Activated CD8-positive, alpha-beta memory T cell treated with anti-CD3 and anti-CD28 coated beads for 48 hours (primary cell): ENCODE measurements around the gene CAMSAP1.

Experiments
- DNase-seq, 3 experiments: peaks; one replicate each; pipeline ENCODE4 v3.0.0-alpha.2; 2020; ENCODE audit warnings: low read depth in 2 of 3, low spot score in 2 of 3

Gene CAMSAP1

GRCh38 chr9:135941288-135941995 lies 34.1 kb upstream of the CAMSAP1 start:
- no peak for DNase-seq

GRCh38 chr9:135939351-135940265 lies 32.3 kb upstream of the CAMSAP1 start:
- peak; percentile 38 to 69 (median 69) for DNase-seq

- DNase-seq, result no peak
These were observed 30.5 kb upstream of the CAMSAP1 start for GRCh38 chr9:135937521-135938489.

- no peak for DNase-seq
These were observed 25.8 kb upstream of the CAMSAP1 start for GRCh38 chr9:135933114-135933513.

DNA sequence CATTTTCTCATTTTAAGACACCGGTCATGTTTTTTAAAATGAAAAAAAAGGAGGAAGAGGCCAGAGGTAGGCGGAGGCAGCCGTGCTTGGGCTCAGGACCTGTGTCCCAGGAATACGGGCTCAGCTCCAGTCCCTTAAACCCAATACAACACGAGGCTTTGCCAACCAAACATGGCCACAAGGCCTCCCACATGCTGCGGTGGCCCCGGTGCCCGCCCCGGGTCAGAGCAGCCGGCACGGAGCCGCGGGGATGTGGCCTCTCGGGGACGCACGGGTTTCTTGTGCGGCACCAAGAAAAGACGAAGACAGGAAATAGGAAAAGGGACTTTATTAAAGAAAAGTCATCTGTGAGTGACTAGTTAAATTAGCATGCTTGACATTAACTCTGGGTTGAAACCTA lies 25.3 kb upstream of the CAMSAP1 start:
- no peak for DNase-seq

DNA sequence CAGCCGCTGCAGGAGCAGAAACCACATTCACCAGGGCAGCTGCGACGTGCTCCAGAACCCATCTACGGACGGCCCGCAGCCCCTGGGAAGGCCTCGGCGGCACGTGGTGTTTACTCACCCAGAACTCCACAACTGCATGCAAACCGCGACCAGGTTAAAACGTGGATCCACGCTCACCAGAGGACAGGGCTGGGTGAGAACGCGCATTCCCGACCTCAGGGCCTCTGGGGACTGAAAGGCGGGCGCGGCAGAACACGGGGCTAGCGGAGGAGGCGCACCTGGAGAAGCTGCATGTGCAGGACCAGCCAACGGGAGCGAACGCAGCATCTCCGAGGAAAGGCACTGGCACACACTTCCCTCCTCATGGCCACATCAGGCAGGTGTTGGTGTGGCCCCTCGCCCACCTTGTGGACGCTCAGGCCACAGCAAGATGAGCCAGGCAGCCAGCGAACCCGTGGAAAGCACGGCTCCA lies 24.0 kb upstream of the CAMSAP1 start:
- no peak for DNase-seq

DNA sequence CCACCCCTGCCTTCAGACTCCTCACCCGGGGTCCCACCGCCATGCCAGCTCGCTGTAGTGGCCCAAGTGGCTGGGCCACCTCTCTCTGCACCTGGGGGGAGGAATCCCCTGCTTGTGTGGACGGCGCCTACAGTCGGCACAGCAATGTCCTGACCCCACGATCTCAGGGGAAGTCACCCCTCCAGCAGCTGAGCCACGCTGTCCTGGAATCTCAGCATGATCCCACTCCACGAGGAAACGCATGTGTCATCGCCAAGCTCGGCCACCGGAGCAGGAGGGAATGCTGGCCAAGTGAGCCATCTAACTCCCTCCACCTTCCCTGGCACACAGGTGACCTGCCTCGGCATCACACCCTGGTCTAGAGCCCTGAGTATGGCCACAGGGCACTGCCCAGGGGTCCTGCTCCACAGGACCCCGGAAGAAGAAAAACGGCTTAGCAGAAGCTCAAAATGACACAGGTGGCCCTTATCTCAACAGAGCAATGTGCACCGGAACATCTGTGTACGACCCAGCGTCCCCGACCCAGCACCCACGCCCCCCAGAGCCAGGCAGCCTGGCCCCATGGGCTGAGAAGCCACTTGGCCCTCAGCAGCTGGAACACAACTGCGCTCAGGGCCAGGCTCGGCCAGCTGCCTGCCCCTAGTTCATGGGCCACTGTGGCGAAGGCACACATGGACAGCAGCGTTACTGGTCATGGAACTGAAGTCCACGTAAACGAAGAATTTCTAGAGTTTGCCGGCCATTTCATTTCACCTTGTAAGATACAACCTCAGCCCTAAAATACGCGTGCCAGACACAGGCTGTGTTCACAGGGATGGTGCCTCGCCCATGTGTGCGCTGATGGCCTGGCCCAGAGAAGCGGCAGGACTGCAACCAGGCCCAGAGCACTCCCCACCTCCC lies 23.4 kb upstream of the CAMSAP1 start:
- DNase-seq, result no peak

- DNase-seq, result no peak
These were observed 22.5 kb upstream of the CAMSAP1 start for GRCh38 chr9:135929656-135930445.

DNA sequence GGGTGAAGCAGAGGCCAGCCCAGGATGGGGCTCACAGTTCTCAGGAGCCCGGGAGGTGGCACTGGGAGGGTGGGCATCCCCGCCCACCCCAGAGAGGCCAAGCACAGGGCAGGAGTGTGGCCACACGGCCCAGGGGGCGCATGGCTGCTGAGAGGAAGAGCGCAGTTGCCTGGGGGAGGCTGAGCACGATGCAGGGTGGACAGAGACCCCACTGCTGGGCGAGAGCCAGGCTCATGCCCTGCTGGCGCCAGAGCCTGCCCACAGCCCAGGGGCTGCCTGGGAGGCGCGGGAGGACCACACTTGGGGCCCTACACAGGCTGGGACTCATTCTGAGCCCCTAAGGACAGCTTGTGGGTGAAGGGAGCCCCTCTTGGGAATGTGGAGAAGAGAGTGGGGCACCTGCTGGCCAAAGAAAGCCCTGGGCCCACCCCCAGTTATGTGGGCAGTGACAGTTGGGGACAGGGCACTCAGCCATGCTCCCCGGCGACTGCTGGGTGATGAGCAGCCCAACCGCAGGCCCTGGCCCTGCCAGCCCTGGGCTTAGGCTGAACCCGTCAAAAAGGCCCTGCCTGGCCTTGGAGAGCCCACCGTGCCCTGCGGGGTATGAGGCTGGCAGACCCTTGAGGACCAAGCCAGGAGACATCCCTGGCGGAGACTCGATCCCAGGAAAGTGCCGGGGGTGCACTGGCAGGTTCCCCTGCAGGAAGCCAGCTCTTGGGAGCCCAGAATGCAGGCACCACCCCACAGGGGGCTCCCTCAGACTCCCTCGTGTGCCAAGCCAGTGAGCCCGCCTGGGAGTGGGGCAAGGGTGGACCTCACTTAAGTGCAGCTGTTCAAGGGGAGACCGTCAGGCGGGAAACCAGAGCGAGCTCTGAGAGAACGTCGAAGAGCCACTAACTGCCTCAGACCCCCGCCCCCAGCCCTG lies 21.6 kb upstream of the CAMSAP1 start:
- no peak for DNase-seq

GRCh38 chr9:135928074-135928730 lies 20.9 kb upstream of the CAMSAP1 start:
- no peak for DNase-seq

DNA sequence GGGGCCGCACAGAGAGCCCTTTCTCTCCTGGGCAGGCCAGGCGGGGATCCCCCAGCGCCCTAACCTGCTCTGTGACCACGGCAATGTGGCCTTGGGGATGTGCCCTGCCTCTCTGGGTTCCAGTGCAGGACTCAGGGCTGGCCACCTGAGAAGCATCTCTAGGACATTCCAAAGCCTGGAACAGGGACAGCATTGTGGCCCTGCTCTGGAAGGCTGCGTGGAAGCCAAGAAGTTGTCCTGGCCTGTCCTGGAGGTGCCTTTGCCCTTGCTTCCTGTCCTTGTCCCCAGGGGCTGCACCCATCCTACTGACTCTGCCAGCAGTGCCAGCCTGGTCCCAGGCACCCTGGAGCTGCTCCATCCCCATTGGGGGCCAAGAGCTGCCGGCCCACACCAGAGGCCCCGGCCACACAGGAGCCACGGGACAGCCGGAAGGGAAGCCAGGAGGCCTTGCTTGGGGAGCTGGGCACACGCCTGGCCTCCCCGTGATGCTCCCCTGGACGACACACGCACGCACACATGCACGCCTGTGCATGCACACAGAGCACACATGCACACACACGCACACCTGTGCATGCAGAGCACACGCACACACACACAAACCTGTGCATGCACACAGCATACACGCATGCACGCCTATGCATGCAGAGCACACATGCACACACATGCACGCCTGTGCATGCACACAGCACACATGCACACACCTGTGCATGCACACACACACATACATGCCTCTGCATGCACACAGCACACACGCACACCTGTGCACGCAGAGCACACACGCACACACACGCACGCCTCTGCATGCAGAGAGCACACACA lies 20.1 kb upstream of the CAMSAP1 start:
- no peak for DNase-seq

DNA sequence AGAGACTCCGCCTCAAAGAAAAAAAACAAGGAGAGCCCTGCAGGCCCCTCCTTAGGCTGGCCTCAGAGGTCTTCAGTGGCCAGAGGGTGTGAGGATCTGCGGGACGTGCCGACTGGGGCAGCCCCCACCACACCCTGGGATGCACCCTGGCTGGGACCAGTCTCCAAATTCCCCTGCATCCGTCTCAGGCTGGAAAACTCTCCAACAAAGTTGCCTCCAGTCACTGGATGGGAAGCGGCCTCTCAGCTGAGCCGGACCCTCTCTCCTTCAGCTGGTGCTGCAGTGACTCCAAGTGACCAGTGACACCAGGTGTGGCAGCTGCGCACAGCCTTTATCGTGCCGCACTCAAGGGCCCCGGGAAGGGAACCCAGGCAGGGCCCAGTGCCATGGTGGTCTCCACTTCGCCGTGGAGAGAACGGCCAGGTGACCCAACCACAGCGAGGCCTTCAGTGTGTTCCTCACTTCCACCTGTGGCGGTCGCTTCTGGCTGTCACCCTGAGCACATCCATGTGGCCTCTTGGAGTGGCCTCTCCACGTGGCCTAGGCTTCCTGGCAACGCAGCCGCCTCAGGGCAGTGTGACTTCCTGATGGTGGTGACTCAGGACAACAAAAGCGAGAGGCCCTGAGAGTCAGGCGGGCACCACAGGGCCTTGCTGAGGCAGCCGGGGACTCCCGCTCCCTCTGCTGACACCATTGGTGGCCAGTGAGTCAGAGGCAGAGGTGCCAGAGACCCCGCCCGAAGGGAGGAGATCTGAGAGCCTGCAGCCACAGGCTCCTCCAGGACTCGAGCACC lies 19.3 kb upstream of the CAMSAP1 start:
- peak; percentile 42 to 79 (median 77) for DNase-seq

DNA sequence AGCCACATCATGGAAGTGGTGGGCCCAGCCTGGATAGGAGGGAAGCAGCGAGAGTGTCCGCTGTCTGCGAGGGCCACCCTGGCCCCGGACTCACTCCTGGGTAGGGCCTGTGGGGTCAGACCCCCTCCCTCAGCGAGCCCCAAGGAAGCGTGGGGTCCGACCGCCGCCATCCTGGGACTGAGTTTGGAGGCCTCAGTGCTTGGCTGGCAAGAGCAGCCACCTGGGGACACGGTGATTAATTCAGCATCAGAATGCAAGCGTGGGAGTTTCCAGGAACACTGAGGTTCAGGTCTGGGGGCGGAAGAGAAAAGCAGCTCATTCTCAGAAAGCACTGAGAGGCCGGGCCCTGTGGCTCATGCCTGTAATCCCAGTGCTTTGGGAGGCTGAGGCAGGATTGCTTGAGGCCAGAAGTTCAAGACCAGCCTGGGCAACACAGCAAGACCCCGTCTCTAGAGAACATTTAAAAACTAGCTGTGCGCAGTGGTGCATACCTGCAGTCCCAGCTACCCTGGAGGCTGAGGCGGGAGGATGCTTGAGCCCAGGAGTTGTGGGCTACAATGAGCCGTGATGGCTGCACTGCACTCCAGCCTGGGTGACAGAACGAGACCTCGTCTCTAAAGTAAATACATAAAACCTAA lies 18.3 kb upstream of the CAMSAP1 start:
- DNase-seq, result peak in 2 of 3 experiments; percentile 61 to 64

GRCh38 chr9:135924628-135925338 lies 17.4 kb upstream of the CAMSAP1 start:
- DNase-seq, result peak in 1 of 3 experiments; percentile 16

DNA sequence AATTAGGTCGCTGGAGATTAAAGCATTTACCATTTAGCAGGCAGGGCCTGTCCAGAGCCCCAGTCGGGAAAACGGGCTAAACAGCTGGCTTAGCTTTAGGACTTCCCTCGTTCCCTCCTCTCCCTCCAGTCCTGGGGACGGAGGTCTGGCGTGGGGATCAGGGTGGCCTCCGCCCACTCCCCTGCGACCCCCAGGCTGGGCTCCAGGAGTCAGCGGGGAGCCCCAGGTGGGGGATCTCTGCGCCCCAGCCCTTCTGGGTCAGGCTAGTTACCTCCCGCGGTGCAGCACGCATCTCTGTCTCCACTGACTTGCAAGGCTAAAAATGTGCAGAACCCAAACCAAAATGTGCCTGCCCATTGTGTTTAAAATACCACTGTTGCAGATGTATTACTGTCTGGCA lies 16.2 kb upstream of the CAMSAP1 start:
- DNase-seq, result no peak
